HG03460 (cell line): ENCODE measurements around the gene IRF2.
A peak's percentile ranks its signal among the peaks of the same experiment; 100 is the strongest.

Source experiments
- ATAC-seq: cut with Tn5 transposase; IDR thresholded peaks from one replicate; pipeline ENCODE4 v1.9.1; 2021; ENCODE audit not compliant: unreplicated experiment

The IRF2 gene

DNA sequence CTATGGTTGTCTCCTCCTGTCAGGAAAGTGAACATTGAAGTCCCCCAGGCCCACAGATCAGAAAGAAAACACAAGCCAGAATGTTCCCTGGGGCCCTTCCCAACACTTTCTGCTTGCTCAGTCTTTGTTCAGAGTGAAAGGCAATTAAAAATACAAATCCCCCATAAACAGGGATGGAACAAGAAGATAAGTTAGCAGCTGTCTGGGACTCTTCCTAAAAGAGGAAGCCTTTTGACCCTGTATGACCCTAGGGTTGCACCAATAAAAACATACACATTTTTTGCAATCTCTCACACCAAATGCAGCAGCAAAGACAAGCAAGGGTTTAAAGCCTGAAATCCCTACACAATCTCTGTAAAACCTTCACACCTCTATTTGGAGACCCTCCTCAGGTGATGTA, 22.6 kb downstream of the IRF2 start:
- no peak for ATAC-seq

DNA sequence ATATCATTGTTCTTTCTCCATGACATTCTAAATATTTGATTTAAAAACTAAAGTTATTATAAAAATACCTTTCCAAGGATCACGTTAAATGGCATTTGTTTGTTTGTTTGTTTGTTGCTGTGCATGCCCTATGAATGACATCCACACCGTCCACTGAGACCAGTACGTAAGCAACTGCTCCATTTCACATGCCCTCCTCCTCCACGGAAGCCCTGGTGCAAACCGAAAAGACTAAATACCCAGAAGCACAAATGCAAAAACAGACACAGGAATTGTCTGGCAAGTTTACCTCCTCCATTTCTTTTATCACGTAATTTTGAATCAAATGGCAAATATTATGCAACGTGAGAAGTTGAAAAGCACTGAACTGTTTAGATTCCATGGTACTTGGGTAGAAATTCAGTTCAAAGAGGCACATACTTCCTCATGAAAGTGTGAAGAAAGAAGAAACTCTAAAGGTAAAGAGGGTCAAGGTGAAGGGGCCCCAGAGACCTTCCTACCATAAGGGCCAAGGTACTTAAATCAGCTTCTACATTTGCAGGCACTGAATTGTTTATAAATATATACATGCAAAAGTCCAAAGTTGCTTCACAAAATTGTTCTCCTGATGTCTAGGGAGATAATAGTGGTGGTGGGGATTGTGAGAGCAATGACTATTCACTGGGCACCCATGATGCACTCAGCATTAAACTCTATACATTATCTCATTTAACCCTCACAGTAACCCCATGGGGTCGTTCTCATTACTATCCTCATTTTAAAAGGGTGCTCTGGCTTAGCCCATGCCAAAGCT, 23.4 kb downstream of the IRF2 start:
- ATAC-seq, result no peak

DNA sequence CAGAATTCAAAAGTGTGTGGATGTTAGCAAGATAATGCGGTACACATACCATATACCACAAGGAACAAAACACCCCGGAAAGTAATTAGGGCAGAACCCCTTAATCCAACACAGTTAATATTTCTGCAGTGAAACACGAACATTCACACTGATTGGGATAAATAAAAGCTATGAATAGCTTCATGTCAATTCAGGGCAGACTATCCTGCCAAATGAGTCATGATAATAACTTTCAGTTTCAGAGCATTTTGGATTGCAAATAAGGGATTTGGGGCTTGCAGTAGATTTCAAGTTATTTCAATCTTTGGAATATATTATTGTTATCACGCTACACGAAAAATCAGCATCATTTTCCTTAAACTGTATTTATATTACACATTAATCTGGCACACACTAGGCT, 24.3 kb downstream of the IRF2 start:
- ATAC-seq, result no peak

DNA sequence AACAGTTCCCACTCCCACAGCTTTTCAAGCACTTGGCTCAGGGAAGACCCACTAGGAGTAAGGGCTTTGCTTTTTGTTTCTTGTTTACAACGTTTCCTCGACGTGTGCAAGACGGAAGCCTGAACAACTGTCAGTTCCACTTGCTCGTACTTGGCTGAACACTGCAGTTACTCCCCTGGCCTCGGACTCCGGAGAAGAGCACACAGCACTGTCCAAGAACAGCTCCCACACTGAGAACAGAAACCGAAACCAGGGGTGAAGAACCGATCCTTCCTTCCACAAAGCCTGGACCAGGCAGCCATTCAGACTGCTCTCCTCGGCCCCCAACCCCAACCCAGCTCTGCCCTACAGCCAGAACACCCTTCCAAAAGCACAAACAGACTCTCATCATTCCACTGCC, 25.5 kb downstream of the IRF2 start:
- no peak for ATAC-seq

DNA sequence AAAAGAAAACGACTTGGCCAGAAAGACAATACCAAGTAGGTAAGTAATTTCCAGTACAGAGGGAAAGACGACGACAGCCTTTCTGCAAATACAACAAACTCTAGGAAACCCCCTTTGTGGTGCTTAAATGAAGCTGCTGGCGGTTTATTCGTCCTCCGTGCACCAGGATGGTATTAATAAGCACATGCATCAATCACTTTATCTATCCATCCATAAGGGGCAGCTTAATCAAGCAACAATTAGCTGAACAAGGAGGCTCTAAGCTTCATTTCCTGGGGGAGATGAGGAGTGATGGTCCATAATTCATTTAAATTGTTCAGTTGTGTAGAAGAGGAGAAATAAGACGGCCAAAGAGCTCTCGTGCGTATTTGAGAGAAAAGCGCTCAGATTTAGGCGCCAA, 26.2 kb downstream of the IRF2 start:
- ATAC-seq, result no peak

DNA sequence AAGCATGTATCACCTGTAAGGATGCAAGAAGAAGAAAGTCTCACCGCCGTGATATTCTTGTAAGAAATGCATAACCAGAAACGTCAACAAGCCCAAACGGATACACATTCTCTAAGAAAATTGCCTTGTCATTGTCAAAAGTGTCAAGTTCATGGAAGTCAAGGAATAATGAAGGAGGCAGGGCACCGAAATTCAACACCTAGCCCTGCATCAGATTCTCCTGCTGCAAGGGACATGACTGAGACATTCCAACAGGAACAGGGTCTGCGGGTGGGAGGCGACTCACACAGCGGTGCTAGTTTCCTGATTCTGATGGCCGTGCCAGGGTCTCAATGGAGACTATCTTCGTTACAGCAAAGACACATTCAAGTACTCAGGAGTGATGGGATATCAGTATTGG, 26.7 kb downstream of the IRF2 start:
- ATAC-seq, result no peak

DNA sequence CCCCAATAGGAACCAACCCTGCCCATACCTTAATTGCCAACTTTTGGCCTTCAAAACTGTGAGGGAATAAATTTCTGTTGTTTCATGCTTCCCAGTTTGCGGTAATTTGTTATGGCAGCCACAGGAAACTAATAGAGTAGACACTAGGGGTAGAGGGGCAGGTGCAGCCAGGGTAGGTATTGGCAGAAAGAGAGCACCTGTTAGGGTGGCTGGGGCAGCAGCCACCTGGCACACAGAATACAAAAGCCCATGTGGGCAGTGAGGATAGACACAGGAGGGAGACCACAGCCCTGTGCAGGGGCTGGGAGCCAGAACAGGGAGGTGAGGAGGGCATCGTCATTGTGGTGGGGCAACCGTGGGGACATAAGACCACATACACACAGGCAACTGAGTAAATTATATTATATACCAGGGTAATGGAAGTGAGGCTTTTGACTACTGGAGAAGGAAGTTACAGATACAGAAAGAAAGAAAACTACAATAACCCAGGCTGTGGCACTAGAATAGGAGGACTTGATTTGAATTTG, 28.2 kb downstream of the IRF2 start:
- no peak for ATAC-seq

DNA sequence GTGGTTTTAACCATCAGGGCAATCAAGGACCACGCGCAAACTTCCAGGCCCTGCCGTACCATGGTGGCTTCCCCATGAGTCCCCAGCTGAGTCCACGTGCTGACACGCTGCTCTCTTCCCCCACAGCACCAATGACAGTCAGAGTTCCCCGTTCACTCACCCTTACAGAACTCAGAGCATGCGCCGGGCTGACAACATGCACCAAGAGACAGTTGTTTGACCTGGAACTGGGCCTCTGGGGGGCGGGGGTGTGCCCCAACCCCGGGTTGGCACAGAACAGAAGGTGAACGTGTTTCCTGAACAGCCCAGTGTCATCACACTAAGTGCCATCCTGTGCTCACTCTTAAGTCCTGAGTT, 29.4 kb downstream of the IRF2 start:
- ATAC-seq, result peak; percentile 56

DNA sequence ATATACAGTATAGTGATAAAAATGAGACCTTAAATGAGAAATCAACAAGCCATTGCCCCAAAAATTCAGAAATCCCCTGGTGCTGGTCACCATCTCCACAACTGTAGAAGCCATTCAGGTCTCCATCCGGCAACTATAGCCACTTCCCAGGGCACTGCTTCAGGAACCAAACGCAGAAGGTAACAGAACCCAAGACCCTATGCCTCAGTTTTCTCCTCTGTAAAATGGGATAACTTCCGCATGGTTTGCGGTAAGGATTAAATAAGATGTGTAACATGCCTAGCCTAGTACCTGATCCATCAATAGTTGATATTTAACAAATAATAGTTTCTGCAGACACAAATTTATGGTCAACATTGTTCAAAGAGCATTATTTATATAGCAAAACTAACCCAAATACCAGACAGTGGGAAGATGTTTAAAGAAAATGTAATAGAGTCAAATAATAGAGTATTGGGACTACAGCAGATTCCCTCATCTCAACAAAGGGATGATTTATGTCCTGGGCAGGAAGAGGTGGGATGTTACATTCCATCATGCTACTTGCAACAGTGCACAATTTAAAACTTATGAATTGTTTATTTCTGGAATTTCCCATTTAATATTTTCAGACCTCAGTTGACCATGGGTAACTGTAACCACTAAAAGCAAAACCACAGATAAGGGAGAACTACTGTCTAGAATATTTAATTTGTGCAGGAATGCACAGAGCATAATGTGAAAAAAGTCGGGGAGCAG, 30.0 kb downstream of the IRF2 start:
- no peak for ATAC-seq

DNA sequence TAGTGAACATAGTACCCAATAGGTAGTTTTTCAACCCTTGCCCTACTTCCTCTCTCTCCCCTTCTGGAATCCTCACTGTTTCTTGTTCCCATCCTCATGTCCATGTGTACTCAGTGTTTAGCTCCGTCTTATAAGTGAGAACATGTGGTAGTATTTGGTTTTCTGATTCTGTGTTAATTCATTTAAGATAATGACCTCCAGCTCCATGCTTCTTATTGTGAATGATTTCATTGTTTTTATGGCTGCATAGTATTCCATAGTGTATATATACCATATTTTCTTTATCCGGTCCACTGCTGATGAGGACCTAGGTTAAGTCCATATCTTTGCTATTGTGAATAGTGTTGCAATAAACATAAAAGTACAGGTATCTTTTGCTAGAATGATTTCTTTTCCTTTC, 31.0 kb downstream of the IRF2 start:
- no peak for ATAC-seq

DNA sequence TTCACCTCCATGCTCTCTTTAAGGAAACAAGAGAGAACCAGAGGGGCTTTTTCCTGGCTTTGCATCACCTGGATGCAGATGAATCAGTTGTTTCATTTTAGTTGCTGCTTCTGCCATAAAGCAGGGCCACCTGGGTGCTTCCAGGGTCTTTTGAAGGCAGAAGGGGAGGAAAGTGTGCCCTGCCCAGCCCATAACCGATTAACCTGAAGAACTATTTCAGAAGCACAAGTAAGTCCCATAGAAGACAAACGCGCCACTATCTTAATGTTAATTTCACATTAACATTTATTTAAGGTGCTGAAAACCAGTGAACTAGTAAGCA, 32.1 kb downstream of the IRF2 start:
- no peak for ATAC-seq

DNA sequence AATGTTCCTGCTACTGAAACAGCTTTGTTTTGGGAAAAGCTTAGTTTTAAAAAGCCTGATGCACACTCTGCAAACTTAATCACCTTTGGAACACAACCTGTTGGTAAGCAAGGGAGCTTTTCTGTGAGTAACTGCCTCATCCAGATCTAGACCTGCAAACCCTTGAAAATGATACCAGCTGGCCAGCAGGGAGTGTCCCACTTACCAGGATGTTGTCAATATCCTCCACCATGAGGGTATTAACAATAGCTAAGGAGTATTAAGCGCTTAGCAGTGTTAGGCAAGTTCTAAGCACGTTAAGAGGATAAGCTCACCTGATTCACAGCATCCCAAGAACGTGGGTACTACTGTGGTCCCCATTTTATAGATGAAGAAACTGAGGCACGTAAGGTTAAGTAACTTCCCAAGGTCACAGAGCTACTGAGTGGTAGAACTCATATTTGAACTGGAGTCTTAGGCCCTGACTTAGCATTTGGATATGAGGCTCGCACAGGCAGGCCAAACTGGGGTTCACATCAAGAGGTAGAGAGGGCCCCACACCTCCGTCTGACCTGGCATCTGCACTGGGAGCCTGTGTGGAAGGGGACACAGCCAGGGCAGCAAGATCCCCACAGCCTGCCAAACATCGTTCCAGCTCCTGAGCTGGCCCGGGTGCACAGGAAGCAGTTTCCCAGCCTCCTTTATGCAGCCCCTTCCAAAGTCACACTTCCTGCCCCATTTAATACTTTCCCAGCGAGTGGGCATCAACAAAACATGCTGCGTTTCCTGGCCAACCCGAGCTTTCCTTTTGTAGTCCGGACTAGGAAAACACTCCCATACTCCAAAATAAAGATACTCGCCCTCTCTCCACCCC, 32.7 kb downstream of the IRF2 start:
- no peak for ATAC-seq

DNA sequence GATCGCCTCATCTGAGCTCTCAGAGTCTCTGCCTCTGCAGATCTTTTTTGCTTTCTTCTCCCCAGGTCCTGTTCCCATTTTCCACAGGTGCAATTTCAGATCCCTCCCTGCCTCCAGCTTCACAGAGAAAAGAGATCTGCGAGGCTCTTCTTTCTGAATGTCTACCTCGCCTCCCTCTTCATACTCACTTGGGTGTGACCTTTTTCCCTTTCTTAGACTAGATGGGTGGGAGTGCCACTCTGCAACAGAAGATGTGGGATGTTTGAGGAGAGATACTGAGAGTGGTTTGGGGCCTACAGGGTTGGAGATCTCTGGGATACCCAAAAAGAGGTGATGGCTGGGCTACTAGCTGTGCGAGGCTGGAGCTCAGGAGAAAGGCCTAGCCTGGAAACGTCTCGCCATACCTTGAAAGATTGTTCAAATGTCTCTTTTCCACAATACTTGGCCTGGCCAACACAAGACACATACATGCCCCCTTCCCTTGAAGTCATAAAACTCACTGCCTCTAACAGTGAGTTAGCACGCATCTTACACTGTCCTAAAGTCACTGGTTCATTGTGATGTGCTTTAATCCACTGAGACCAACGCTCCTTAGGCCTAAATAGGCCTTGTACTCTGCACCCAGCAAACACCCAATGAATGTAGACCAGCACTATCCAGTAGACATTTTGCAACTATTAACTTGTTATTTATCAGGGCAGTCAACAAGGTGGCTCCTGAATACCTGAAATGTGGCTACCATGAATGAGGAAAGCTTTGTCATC, 33.6 kb downstream of the IRF2 start:
- no peak for ATAC-seq

DNA sequence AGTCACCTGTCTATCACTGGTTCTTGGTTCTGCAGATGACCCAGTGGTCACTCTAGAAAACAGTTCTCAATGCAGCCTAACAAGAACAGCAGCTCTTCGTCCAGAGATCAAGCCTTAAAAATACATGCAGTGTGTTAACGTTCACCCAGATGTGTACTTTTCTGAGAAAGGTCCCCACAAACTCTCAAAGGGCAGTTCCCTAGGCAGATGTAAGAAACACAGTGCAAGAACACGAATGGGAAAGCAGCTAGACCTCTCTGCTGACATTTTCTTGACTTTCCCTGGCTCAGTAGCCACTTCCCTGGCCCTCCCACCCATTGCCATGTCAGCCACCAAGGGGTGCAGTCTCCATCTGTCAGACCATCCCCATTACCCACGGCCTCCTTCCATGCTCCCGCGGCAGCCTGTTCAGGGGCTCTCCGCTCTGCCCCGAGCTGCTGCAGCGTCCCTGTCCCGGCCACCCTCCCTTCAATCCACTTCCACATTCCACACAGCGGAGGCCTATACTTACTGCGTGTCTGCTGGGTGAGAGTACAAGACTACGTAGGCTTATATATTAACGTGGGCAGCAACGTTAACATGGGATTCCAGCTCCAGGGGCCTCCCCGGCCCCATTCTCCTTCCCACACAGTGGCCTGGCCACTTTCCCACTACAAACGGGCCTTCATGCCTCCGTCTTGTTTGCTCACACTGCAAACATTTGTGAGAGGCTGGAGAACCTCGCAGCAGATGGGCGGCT, 34.3 kb downstream of the IRF2 start:
- no peak for ATAC-seq

DNA sequence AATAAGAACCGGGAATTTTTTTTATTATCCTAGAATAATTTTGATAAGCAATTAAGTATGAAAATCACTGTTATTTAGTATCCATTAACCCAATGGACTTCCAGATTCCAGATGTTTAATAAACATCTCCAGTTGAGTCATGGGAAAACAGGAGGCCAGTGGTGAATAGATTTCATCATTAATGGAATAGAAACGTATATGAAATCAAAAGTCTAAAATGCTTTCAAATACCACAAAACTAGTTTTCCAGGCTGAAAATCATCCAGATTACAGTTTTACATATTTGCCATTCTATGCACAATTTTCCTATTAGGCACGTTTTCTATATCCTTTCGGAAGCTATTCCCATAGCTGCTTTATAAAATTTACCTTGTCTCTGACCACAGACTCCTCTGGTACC, 35.0 kb downstream of the IRF2 start:
- no peak for ATAC-seq

DNA sequence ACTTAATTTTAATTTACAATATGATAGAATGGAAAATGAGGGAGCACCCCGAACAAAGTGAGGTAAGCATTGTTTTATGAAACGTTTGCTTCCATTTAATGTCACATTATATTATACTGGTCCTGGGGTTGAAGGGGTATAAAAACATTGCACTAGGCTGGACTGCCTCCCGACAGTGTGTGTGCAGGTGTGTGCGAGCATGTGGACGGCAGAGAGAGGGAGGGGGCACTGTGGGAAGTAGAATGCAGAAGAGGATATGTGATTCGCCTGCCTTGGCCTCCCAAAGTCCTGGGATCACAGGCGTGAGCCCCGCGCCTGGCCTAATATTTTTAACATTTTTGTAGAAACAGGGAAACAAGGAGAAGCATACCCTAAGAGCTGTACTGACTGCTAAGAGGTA, 36.0 kb downstream of the IRF2 start:
- no peak for ATAC-seq

DNA sequence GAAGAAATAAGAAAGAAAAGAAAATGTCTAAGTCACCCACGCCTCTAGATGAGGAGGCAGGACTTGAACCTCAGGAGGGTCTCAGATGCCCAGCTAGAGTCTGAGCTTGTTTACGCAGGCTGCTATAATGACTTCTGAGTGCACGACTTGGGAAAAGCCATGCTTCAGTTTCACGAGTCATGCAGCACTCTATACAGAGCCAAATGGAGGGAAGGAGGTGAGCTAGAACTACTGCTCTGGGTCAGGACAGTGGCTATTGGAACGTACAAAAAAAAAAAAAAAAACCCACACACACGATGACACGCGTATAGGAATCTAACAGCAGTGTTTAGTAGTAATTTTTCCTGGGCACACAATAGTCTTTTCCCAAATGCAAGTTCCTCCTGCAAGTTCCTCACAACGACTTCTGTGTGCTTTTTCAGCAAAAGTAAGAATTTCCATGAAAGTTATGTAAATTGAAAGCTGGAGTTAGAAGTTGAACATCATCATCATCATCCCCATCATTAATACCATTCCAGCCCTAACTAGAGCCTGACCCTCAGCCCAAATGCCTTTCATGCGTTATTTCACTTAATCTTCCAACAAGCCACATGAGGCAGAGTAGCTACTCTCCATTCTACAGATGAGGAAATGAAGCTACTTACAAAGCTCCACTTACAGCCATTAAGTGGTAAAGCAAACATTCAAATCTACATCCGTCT, 36.6 kb downstream of the IRF2 start:
- no peak for ATAC-seq

DNA sequence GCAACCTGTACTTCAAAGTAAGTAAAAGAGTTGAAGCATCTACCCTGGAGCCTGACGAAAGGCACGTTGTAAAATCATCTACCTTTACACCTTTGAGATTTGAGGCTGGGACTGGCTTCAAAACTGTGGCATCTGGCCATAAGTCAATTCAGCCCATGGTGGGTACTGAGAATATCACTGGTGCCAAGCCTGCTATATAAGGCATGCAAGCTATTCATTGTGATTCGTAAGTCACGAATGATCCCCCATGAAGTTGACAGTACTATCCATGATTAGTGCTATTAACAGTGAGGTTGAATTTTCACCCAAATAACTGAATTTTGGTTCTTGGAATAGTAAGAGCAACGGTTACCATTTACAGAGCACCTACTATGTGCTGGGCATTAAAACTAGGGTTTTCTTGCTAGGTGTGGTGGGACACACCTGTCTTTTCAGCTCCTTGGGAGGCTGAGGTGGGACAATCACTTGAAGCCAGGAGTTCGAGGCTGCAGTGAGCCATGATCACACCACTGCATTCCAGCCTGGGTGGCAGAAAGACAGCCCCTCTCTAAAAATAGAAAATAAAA, 39.8 kb downstream of the IRF2 start:
- no peak for ATAC-seq

DNA sequence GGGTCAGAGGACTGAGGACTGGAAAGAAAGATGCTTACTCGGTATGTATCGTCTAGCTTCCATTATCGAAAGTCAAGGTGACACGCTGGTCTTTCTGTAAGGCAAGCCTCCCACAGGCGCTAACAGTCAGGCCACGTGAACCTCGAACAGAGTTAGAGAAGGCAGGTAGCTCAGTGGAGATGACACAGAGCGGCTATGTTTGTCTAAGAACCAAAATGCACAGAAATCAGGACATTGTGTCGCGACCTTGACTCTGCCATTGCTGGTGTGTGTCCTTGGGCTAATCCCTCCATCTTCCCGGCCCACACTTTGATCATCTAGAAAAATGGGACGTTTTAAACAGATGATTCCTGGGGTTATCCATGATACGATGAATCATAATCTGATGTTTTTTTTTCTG, 40.3 kb downstream of the IRF2 start:
- no peak for ATAC-seq
